MCF 10A (cell line): ENCODE data around the gene TRAPPC3. TPM values are rescaled to one million over a fixed set of nuclear protein-coding genes. Genes with fewer than 3 reads are reported as not detected.

Source experiments
- BruUV-seq: library from RNA; stranded (reverse); fragments of 400-500 nt; replicated peaks from 2 replicates; lab custom pipeline; 2021; lab: Mats Ljungman, UMichigan
- CTCF ChIA-PET: fragments of 300-600 bp; sonication (Branson Sonifier 250); formaldehyde crosslinking; extraction: SDS; loops from one replicate; lab custom pipeline; 2021; ENCODE audit warnings: antibody characterized with exemption, inconsistent platforms; lab: Yijun Ruan, JAX
- POLR2A ChIA-PET: fragments of 300-600, 350-650 bp; sonication (Branson Sonifier 250); formaldehyde crosslinking; extraction: SDS; loops from one replicate; lab custom pipeline; 2020; ENCODE audit warnings: antibody characterized with exemption, inconsistent platforms; lab: Yijun Ruan, JAX
- DNase-seq: peaks from one replicate; pipeline ENCODE4 v3.0.0-alpha.2; 2018; ENCODE audit not compliant: unreplicated experiment
- H3K27ac Mint-ChIP-seq: one replicate; pipeline ENCODE4 v1.8.0; 2022; ENCODE audit warnings: mild to moderate bottlenecking, low read depth, mixed read lengths; ENCODE audit not compliant: unreplicated experiment
- H3K27me3 Mint-ChIP-seq: one replicate; pipeline ENCODE4 v1.8.0; 2022; ENCODE audit warnings: mixed read lengths; ENCODE audit not compliant: insufficient read depth, unreplicated experiment
- H3K36me3 Mint-ChIP-seq: one replicate; pipeline ENCODE4 v1.8.0; 2022; ENCODE audit warnings: mild to moderate bottlenecking, moderate library complexity, mixed read lengths; ENCODE audit not compliant: insufficient read depth, unreplicated experiment
- H3K4me1 Mint-ChIP-seq: one replicate; pipeline ENCODE4 v1.8.0; 2022; ENCODE audit warnings: mixed read lengths; ENCODE audit not compliant: insufficient read depth, unreplicated experiment
- H3K4me3 Mint-ChIP-seq: one replicate; pipeline ENCODE4 v1.8.0; 2022; ENCODE audit warnings: mild to moderate bottlenecking, moderate library complexity, mixed read lengths; ENCODE audit not compliant: unreplicated experiment
- H3K9me3 Mint-ChIP-seq: one replicate; pipeline ENCODE4 v1.8.0; 2022; ENCODE audit warnings: mixed read lengths; ENCODE audit not compliant: unreplicated experiment
- intact Hi-C: fragments of 100-400 bp; cut with micrococcal nuclease; formaldehyde crosslinking; loops from 2 replicates; pipeline ENCODE4 v1.14.1; 2022
- total RNA-seq: library from RNA; stranded (reverse); gene quantifications from 2 replicates; pipeline ENCODE4 v1.2.3, GENCODE V29; 2022
- TF ChIP-seq, protein P1 (sequence below): fragments of 200-600 bp; IDR thresholded peaks from one replicate; pipeline ENCODE4 v1.8.0; 2022; ENCODE audit warnings: antibody characterized with exemption, mild to moderate bottlenecking; ENCODE audit not compliant: unreplicated experiment

The TRAPPC3 gene
- total RNA-seq, 1 experiment from 2014 or later, result 72.8 TPM

- no TSS peak for BruUV-seq
- ChIA-PET CTCF (no interaction called here), POLR2A (no interaction called here)
- Mint-ChIP-seq H3K27me3 (peaks cover 21% of the 10 kb centered on the region), H3K4me3 (no peak overlapping the region), H3K9me3 (no peaks in the 10 kb centered on the region), H3K36me3 (peaks cover 5% of the 10 kb centered on the region), H3K27ac (no peak overlapping the region), H3K4me1 (no peaks in the 10 kb centered on the region)
- TF ChIP-seq, protein P1, sequence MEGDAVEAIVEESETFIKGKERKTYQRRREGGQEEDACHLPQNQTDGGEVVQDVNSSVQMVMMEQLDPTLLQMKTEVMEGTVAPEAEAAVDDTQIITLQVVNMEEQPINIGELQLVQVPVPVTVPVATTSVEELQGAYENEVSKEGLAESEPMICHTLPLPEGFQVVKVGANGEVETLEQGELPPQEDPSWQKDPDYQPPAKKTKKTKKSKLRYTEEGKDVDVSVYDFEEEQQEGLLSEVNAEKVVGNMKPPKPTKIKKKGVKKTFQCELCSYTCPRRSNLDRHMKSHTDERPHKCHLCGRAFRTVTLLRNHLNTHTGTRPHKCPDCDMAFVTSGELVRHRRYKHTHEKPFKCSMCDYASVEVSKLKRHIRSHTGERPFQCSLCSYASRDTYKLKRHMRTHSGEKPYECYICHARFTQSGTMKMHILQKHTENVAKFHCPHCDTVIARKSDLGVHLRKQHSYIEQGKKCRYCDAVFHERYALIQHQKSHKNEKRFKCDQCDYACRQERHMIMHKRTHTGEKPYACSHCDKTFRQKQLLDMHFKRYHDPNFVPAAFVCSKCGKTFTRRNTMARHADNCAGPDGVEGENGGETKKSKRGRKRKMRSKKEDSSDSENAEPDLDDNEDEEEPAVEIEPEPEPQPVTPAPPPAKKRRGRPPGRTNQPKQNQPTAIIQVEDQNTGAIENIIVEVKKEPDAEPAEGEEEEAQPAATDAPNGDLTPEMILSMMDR, result no peak
- intact Hi-C loops, result no loop called here
- DNase-seq, result no peak
These were observed 22.3 kb downstream of the TRAPPC3 start for GRCh38 chr1:36126797-36127500.

DNA sequence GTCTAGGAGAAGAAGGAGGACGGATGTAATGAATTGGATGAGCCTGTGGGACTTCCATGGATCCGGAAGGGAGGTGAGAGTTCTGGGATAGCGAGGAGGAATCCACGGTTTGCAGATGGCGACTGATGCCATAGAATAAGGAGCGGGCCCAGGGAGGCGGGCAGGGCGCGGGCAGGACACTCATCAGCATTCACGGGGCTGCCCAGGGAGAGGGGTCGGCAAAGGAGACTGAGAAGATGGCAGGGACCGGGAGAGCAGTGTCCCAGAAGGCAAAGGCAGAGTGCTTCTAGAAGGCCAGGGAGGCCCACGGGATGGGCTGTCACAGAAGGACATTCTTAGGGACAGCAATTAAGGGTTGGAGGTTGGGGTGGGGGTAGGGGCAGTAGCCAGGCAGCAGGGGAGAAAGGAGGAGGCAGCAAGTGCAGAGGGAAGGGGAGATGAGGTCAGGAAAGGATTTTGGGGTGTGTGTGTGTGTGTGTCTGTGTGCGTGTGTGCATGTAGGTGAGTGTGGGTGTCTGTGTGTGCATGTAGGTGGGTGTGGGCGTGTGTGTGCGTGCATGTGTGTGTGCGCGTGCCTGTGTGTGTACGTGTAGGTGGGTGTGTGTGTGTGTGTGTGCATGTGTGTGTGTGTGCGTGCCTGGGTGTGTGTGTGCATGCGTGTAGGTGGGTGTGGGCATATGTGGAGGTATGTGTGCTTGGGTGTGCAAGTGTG, 23.1 kb downstream of the TRAPPC3 start:
- Mint-ChIP-seq H3K4me3 (no peak overlapping the region), H3K27me3 (peaks cover 21% of the 10 kb centered on the region), H3K4me1 (no peaks in the 10 kb centered on the region), H3K36me3 (peaks cover 5% of the 10 kb centered on the region), H3K9me3 (no peaks in the 10 kb centered on the region), H3K27ac (no peak overlapping the region)
- POLR2A ChIA-PET, result no interaction called here
- BruUV-seq, result no TSS peak
- CTCF ChIA-PET, result no interaction called here
- DNase-seq, result no peak
- intact Hi-C loops, result no loop called here
- TF ChIP-seq, protein P1, result no peak

DNA sequence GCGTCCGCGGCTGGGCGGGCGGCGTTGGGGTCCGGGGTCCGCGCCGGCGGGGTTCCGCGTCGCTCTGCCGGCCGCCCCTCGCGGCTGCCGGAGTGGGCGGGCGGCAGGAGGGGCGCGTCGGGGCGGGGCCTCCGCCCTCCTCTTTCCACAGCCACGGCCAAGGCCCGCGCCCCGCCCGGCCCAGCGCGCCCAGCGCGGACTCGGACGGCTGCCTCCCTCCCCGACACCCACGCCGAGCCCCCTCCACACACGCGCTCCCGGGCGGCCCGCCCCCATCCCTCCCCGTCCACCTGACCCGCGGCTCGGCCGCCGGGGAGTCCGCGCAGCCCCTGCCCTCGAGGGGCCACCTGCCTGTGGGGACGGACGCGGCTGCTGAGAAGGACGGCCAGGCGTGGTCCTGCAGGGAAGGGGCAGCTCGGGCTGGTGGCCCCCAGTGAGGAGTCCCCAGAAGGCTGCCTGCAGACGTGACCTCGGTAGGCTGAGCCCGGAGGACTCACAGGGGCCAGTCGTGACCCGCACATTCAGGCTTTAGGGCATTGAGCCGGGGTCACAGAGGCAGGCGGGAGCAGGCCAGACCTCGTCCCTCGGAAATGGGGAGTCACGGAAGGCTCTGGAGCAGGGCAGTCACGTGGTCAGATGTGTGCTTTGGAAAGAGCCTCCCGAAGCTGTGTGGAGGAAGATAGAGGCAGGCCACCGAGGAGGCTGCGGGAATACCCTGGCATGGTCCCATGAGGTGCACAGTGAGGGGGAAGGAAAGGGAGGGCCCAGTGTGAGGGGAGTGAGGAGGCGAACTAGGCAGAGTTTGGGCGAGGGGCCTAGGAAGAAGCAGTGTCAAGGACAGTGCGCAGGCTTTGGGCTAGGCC, 23.9 kb downstream of the TRAPPC3 start, which contains the start of gene COL8A2:
TSS of gene COL8A2 (minus strand) at position 94 of the 863 bp plus-strand sequence. CDS start 24,980 bp downstream, outside the sequence.
- H3K27me3 Mint-ChIP-seq, result peaks cover 21% of the 10 kb centered on the region
- TF ChIP-seq, protein P1, result no peak
- intact Hi-C loops, result no loop called here
- no peak within 1 kb of the TSS for H3K27ac Mint-ChIP-seq
- ChIA-PET CTCF (no interaction called here), POLR2A (no interaction called here)
- BruUV-seq, result no TSS peak
- peaks cover 5% of the 10 kb centered on the region for H3K36me3 Mint-ChIP-seq
- no peaks in the 10 kb centered on the region for H3K4me1 Mint-ChIP-seq
- no peaks in the 10 kb centered on the region for H3K9me3 Mint-ChIP-seq
- peak within 1 kb of the TSS; percentile 23 for H3K4me3 Mint-ChIP-seq
- DNase-seq, result no peak
